Measurements from ENCODE around the gene TMEM141. TPM values are rescaled to one million over a fixed set of nuclear protein-coding genes. Genes with fewer than 3 reads are reported as not detected.

TMEM141 gene
- total RNA-seq, 4 donors from 2014 or later, result 43.1 to 88.1 (median 70.9) TPM

DNA sequence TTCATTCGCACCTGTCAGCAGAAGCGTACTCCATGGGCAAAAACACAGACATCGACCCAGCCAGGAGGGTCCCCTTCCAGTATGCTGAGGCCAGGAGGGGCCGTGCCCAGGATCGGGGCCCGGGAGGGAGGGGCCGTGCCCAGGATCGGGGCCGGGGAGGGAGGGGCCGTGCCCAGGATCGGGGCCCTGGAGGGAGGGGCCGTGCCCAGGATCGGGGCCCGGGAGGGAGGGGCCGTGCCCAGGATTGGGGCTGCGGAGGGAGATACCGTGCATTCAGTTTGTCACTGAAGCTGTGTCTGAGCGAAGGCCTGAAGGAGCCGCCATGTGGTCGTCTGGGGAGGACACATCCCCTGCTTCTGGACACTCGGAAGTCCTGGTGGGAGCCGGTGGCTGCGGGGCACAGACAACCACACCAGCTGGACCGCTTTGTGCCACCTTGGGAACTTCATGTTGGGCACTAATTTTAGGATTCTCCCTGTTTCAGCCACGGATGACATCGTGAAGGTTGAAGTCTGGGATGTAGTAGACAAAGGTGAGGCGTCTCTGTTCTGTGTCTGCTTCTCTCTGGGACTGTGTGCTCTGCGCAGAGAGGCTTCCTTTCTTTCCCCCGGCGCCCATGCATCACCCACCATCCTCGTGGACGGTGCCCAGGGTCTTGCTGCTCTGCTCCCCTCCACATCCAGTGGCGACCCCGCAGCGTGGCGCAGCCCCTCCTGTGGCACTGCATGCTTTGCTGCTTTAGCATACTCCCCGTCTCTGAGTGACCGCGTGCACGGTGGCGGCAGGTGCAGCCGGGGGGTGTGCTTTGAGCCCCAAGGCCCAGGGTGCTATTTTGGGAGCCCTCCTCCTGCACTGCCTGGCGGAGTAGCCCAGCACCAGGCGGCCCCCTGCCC lies 34.4 kb downstream of the TMEM141 start:
- TF ChIP-seq, protein P1, sequence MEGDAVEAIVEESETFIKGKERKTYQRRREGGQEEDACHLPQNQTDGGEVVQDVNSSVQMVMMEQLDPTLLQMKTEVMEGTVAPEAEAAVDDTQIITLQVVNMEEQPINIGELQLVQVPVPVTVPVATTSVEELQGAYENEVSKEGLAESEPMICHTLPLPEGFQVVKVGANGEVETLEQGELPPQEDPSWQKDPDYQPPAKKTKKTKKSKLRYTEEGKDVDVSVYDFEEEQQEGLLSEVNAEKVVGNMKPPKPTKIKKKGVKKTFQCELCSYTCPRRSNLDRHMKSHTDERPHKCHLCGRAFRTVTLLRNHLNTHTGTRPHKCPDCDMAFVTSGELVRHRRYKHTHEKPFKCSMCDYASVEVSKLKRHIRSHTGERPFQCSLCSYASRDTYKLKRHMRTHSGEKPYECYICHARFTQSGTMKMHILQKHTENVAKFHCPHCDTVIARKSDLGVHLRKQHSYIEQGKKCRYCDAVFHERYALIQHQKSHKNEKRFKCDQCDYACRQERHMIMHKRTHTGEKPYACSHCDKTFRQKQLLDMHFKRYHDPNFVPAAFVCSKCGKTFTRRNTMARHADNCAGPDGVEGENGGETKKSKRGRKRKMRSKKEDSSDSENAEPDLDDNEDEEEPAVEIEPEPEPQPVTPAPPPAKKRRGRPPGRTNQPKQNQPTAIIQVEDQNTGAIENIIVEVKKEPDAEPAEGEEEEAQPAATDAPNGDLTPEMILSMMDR (IDR thresholded peaks at IDR 0.05), result no peak
- DNase-seq (ENCODE audit: low spot score) (no peak), ATAC-seq (ENCODE audit: low FRiP score) (no peak)

DNA sequence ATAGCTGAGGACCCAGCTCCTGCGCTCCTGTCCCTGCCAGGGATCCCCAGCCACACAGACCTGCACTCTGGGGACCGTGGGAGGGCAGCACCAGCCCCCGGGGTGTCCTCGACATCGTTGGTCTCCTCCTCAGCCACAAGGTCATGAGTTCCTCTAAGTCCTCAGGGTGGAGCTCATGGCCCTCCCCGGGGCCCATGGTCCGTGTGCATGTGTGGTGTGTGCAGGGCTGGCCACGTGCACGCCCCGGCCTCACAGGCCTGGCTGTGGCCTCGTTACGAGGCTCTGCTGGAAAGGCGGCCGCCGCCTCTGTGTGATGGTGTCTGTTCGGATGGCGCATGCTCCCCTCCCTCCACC lies 35.0 kb downstream of the TMEM141 start:
- TF ChIP-seq, protein P1 (IDR thresholded peaks at IDR 0.05), result no peak
- no peak for DNase-seq (ENCODE audit: low spot score)
- ATAC-seq (ENCODE audit: low FRiP score), result no peak

DNA sequence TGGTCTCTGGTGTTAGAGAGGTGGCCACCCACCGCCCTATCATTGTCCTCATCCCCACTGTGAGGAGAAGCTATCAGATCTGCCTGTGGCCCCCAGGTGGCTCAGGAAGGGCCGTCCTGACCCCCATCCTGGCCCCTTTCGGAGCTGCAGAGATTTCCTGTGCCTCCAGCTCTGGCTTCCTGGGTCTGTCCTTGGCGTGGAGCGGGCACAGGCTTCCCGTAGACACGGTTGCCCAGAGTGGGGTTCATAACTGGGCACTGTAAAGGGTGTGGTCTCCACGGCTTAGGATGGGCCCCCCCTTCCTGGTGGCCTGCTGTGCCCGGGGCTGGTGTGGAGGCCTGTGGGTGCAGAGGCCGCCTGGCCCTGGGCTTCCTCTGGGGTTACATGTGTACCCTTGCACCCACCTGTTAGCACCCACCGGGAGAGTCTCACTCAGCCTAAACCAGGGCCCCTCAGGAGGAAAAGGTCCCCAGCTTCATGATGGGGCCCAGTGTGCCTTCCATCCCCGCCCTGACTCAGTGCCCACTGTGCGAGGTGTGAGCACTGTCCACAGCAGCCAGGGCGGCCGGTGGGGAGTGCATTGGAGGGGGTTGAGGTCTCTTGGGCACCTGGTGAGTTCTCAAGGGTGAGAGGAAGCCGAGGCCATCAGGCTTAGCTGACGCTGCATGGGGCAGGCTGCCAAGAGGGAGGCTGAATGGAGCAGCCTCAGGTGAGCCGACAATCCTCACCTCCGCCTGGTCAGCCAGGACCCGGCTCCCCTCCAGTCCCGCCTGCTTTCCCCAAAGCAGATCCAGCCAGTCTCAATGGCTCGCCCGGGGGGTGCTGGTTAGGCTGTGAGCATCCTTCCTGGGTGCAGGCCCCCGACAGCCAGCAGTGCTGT lies 35.8 kb downstream of the TMEM141 start:
- TF ChIP-seq, protein P1 (IDR thresholded peaks at IDR 0.05), result no peak
- DNase-seq (ENCODE audit: low spot score) (no peak), ATAC-seq (ENCODE audit: low FRiP score) (no peak)

DNA sequence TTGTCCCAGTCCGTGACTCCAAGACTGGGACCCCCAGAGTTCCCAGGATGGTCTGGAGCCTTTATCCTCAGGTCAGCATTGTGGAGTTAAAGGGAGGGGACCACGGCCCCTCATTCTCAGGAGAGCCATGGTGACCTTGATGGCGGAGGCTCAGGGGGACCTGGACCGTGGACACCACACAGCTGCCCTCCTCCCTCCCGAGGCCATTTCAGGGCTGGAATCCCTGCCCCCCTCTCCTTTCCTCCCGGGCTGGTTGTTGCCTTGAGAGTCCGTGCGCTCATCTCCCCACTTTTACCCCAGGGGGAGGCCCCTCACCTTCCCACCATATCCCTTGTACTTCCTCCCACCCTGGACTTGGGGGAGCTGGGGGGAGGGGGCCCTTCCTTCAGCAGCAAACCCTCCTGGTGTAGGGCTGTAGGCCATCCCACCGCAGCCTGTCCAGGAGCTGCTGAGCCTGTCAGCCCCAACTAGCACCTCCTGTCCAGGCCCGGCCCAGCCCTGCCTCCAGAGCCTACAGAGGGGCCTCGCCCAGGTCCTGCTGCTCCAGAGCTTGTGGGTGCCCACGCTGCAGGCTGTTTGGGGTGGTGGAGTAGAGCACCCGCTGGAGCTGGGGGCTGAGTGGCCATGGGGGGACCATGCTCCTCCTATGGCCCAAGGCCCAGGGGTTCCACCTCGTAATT lies 36.8 kb downstream of the TMEM141 start:
- ATAC-seq (ENCODE audit: low FRiP score) (no peak), DNase-seq (ENCODE audit: low spot score) (no peak)
- TF ChIP-seq, protein P1 (IDR thresholded peaks at IDR 0.05), result no peak

DNA sequence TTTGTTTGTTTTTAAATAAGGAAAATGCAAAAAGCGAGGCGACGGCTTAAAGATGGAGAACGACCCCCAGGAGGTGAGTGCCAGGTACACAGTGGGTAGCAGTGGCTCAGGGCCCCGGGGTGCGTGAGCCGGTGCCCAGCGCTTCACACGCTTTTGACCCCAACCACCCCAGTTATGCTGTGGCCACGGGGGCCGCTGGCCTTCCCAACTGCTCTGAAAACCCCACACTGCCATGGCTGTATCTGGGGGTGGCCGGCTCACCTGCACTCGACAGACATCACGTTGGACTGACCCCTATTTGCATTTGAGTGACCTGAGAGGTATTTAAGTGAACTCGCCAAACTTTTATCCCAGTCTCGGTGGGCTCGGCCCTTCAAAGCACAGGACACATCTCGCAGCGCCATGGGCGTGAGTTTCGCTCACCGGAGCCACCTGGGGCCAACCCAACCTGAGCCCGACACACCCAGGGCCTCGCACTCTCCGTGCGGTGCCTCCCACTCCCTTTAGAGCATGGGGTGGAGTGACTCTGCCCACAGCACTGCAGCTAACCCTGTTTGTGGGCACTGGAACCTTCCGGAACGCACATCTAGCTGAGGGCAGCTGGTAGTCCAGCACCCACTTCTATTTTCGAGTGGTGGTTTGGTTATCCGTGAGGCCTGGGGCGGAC lies 37.5 kb downstream of the TMEM141 start:
- TF ChIP-seq, protein P1 (IDR thresholded peaks at IDR 0.05), result no peak
- no peak for ATAC-seq (ENCODE audit: low FRiP score)

DNA sequence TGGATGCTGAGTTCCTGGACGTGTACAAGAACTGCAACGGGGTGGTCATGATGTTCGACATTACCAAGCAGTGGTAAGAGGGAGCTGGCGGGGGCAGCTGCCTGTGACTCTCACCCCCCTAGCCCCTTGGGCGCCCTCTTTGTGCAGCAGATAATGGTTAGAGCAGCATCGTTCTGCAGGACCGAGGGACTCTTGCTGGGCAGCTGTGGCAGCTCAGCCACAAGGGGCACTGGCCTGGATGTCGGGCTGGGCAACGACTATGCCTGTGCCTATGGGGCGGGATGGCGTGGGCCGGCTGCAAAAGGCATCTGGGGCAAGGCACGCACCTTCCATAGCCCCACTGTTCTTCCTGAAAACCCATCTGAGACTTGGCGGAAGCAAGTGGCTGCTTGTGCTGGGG lies 38.3 kb downstream of the TMEM141 start:
- DNase-seq (ENCODE audit: low spot score) (no peak), ATAC-seq (ENCODE audit: low FRiP score) (no peak)
- TF ChIP-seq, protein P1 (IDR thresholded peaks at IDR 0.05), result no peak

More for the DNA sequence above, 37.5 kb downstream of the TMEM141 start:
- no peak for DNase-seq (ENCODE audit: low spot score)

Data from omental fat pad (tissue), 4 donors.